A549 (cell line): Measurements from ENCODE around the gene PRR35. TPM values are rescaled to one million over a fixed set of nuclear protein-coding genes. Genes with fewer than 3 reads are reported as not detected.

Source experiments
- ATAC-seq, 2 experiments: fragments of 200-7000 bp in 1 of 2; fragments of >200 bp in 1 of 2; cut with Nextera tagmentation in 1 of 2; cut with Tn5 transposase in 1 of 2; 3 replicates each; pipeline versions ENCODE4 v1.8.0 to v1.9.1; 2018 to 2020; ENCODE audit warnings: mild to moderate bottlenecking in 1 of 2, moderate library complexity in 1 of 2
- CTCF ChIA-PET: fragments of 300-600 bp; sonication (Branson Sonifier 250); formaldehyde crosslinking; extraction: SDS; loops from one replicate; lab custom pipeline; 2021; ENCODE audit warnings: antibody characterized with exemption, inconsistent platforms; lab: Yijun Ruan, JAX
- POLR2A ChIA-PET: fragments of 350-600 bp; formaldehyde crosslinking; extraction: SDS; loops from one replicate; lab custom pipeline; 2021; ENCODE audit warnings: antibody characterized with exemption, inconsistent platforms; lab: Yijun Ruan, JAX
- DNase-seq, 2 experiments: peaks; one replicate each; pipeline versions ENCODE4 v3.0.0 to v3.0.0-alpha.2; 2011 to 2016; ENCODE audit warnings: low read depth in 1 of 2, low spot score in 1 of 2
- FAIRE-seq: peaks from 2 replicates; lab custom pipeline; 2011; peaks lifted over from hg19 to GRCh38; lab: Jason Lieb, UNC
- H3K27ac ChIP-seq, 2 experiments: fragments of >200 bp; sonication (Bioruptor Twin); formaldehyde crosslinking; 3 replicates each; pipeline ENCODE4 v1.5.1; 2016 to 2017
- H3K4me1 ChIP-seq: fragments of >200 bp; sonication (Bioruptor Twin); formaldehyde crosslinking; 3 replicates; pipeline ENCODE4 v1.6.1; 2016
- H3K4me2 ChIP-seq: fragments of >200 bp; sonication (Bioruptor Twin); formaldehyde crosslinking; 3 replicates; pipeline ENCODE4 v1.6.1; 2016
- H3K4me3 ChIP-seq: fragments of >200 bp; sonication (Bioruptor Twin); formaldehyde crosslinking; 3 replicates; pipeline ENCODE4 v1.5.1; 2016
- H3K9me3 ChIP-seq: fragments of >200 bp; sonication (Bioruptor Twin); formaldehyde crosslinking; 3 replicates; pipeline ENCODE4 v1.6.1; 2016
- ATOH8 ChIP-seq: fragments of 250-450 bp; sonication (Bioruptor Pico); IDR thresholded peaks from 2 replicates; pipeline ENCODE4 v1.5.0; 2020; ENCODE audit warnings: low read depth, mild to moderate bottlenecking, moderate library complexity
- BCL3 ChIP-seq: fragments of >200 bp; sonication (Bioruptor Twin); formaldehyde crosslinking; IDR thresholded peaks from 3 replicates; pipeline ENCODE4 v1.6.1; 2016
- BHLHE40 ChIP-seq: IDR thresholded peaks from 2 replicates; pipeline ENCODE4 v1.6.1; 2012; ENCODE audit warnings: low read depth, low read length, inconsistent platforms
- CBX8 ChIP-seq: fragments of 200-600 bp; sonication (generic); IDR thresholded peaks from 2 replicates; pipeline ENCODE4 v1.6.1; 2016
- CEBPB ChIP-seq, 2 experiments: fragments of >200 bp in 1 of 2; sonication (Bioruptor Twin) in 1 of 2; formaldehyde crosslinking in 1 of 2; IDR thresholded peaks; 2 replicates each; pipeline ENCODE4 v1.6.1; 2012 to 2016
- E2F6 ChIP-seq: IDR thresholded peaks from 2 replicates; pipeline ENCODE4 v1.6.1; 2012; ENCODE audit warnings: low read depth, borderline replicate concordance
- EHF ChIP-seq: fragments of 250-450 bp; sonication (Bioruptor Pico); IDR thresholded peaks from 2 replicates; pipeline ENCODE4 v1.5.0; 2020; ENCODE audit warnings: mild to moderate bottlenecking
- EHMT2 ChIP-seq: fragments of 200-600 bp; sonication (generic); IDR thresholded peaks from 2 replicates; pipeline ENCODE4 v1.6.1; 2016; ENCODE audit warnings: antibody characterized with exemption, low read depth, mild to moderate bottlenecking, moderate library complexity
- ESRRA ChIP-seq: fragments of 150-350 bp; IDR thresholded peaks from 2 replicates; pipeline ENCODE4 v1.6.1; 2014; ENCODE audit warnings: mild to moderate bottlenecking, low read length, borderline replicate concordance
- HEYL ChIP-seq: fragments of 250-450 bp; sonication (Bioruptor Pico); IDR thresholded peaks from 2 replicates; pipeline ENCODE4 v1.8.0; 2021; ENCODE audit warnings: mild to moderate bottlenecking, moderate library complexity
- JUN ChIP-seq, 2 experiments: fragments of >200 bp; sonication (Bioruptor Twin); formaldehyde crosslinking; IDR thresholded peaks; 2 replicates in 1 of 2; 3 replicates in 1 of 2; pipeline ENCODE4 v1.6.1; 2016 to 2017
- KDM5A ChIP-seq: fragments of 200-600 bp; sonication (generic); IDR thresholded peaks from 2 replicates; pipeline ENCODE4 v1.6.1; 2016; ENCODE audit warnings: antibody characterized with exemption, mild to moderate bottlenecking
- MAZ ChIP-seq: fragments of 150-350 bp; IDR thresholded peaks from 2 replicates; pipeline ENCODE4 v1.6.1; 2014; ENCODE audit warnings: antibody characterized with exemption, low read depth, low read length, borderline replicate concordance
- NFE2L2 ChIP-seq: fragments of 150-350 bp; conservative IDR thresholded peaks from 2 replicates; pipeline ENCODE4 v1.6.1; 2014; ENCODE audit warnings: low read length
- PHF8 ChIP-seq: fragments of 200-600 bp; sonication (generic); IDR thresholded peaks from 2 replicates; pipeline ENCODE4 v1.6.1; 2016; ENCODE audit warnings: low read depth, mild to moderate bottlenecking, antibody characterized with exemption, moderate library complexity, borderline replicate concordance
- POLR2A ChIP-seq: IDR thresholded peaks from 2 replicates; pipeline ENCODE4 v1.6.1; 2012; ENCODE audit warnings: mild to moderate bottlenecking, low read length
- SMC3 ChIP-seq: fragments of >200 bp; sonication (Bioruptor Twin); formaldehyde crosslinking; IDR thresholded peaks from 3 replicates; pipeline ENCODE4 v1.6.1; 2018; ENCODE audit warnings: inconsistent platforms
- USF2 ChIP-seq: fragments of 450-650 bp; IDR thresholded peaks from 2 replicates; pipeline ENCODE4 v1.6.1; 2014; ENCODE audit warnings: antibody characterized with exemption
- ZNF302 ChIP-seq: fragments of 250-450 bp; sonication (Bioruptor Pico); IDR thresholded peaks from 2 replicates; pipeline ENCODE4 v1.9.0; 2021; ENCODE audit warnings: inconsistent platforms, mild to moderate bottlenecking, moderate library complexity
- WGBS: methylation state at CpG from one replicate; pipeline ENCODE4 v1.1.6; 2017; ENCODE audit errors: missing lambda C conversion rate; 5-methylcytosine and 5-hydroxymethylcytosine counted together
- polyA plus RNA-seq, 4 experiments: library from polyadenylated mRNA; depleted of rRNA in 3 of 4; stranded (reverse); fragments of >200 nt; fragmentation: RNase III in 1 of 4; extraction: RNeasy Plus Mini Kit Qiagen cat#74134 plus additional on column Dnase treatment in 1 of 4; gene quantifications; 2 replicates in 3 of 4; 3 replicates in 1 of 4; pipeline ENCODE4 v1.2.3, GENCODE V29; 2011 to 2017

The PRR35 gene
- polyA plus RNA-seq, 2 of the 4 experiments (the other 2 are of a cell fraction) = 0.04 TPM

GRCh38 chr16:568401-569258 is 8.4 kb downstream of the PRR35 start:
- no peak for TF ChIP-seq EHF
- TF ChIP-seq CBX8 = no peak
- TF ChIP-seq ZNF302 (CRISPR knock-in tag) = no peak
- TF ChIP-seq MAZ = no peak
- no peak for TF ChIP-seq KDM5A
- no peak for TF ChIP-seq HEYL (CRISPR knock-in tag)
- TF ChIP-seq USF2 = no peak
- TF ChIP-seq ATOH8 (CRISPR knock-in tag) = no peak
- no peak for TF ChIP-seq POLR2A
- TF ChIP-seq CEBPB (IDR thresholded peaks at IDR 0.05) = no peak
- no peak for TF ChIP-seq NFE2L2
- TF ChIP-seq BHLHE40 = no peak
- no peak for TF ChIP-seq SMC3
- peaks cover 22% of the 10 kb centered on the region for H3K4me1 ChIP-seq
- peak overlapping the region; percentile 99 for H3K4me3 ChIP-seq
- peak overlapping the region; percentile 91 to 95 for H3K27ac ChIP-seq
- H3K4me2 ChIP-seq = peak overlapping the region; percentile 100
- peak in 1 of 2 experiments; percentile 27; a peak in 3 of 6 replicates for ATAC-seq
- ChIA-PET CTCF (interaction anchor here (1.2 to 3.6 kb wide), 3 partner anchors 11 to 92 kb away, joined by 3 to 12 read pairs (median 9); no protein-coding TSS in a partner anchor), POLR2A (no interaction called here)
- no peaks in the 10 kb centered on the region for H3K9me3 ChIP-seq
- 70% methylated on average over 5 of the region's 11 CpGs for WGBS
- DNase-seq = no peak
- no peak for FAIRE-seq

- POLR2A ChIA-PET = no interaction called here
- TF ChIP-seq MAZ (0 out of 2 replicates have a peak, but pooled peaks have one; percentile 26), E2F6 (peak; percentile 32; the same call in 1 of the 2 replicates), POLR2A (peak; percentile 18; the same call in 1 of the 2 replicates), PHF8 (no peak), JUN (IDR thresholded peaks at IDR 0.05) (peak; percentile 43 to 88; a peak in 3 of 5 replicates), EHMT2 (no peak), ESRRA (no peak), BCL3 (peak; percentile 81; the same call in 1 of the 3 replicates)
- TF ChIP-seq, all 56 proteins: peak for 5
- DNase-seq = peak; percentile 64 to 81
- CTCF ChIA-PET = interaction anchor here (0.9 to 3.6 kb wide), 4 partner anchors 10 to 112 kb away, joined by 3 to 12 read pairs (median 6); no protein-coding TSS in a partner anchor
- Histone ChIP-seq H3K27ac (peak within 1 kb of the TSS; percentile 91 to 95), H3K4me2 (peak within 1 kb of the TSS; percentile 100), H3K4me3 (peak within 1 kb of the TSS; percentile 99), H3K9me3 (no peaks in the 10 kb centered on the region), H3K4me1 (peaks cover 22% of the 10 kb centered on the region)
- 6% methylated on average over 25 of the region's 87 CpGs for WGBS
- no peak for FAIRE-seq
- ATAC-seq = peak; percentile 73 to 80
Observed at GRCh38 chr16:569445-570254, 9.5 kb downstream of the PRR35 start, which contains the start of gene PIGQ. Gene PIGQ, plus strand, starts transcription at chr16:569968. Its CDS starts 4,107 bp downstream, at chr16:574075.
